Measurements from ENCODE around the gene ZNF688. TPM values are rescaled to one million over a fixed set of nuclear protein-coding genes. Genes with fewer than 3 reads are reported as not detected.

Gene ZNF688
- total and polyA plus RNA-seq, 2 of the 13 experiments (the other 11 are each of a cell fraction or from before 2014, with no cell fraction given) = 2.4 to 5.4 TPM

DNA sequence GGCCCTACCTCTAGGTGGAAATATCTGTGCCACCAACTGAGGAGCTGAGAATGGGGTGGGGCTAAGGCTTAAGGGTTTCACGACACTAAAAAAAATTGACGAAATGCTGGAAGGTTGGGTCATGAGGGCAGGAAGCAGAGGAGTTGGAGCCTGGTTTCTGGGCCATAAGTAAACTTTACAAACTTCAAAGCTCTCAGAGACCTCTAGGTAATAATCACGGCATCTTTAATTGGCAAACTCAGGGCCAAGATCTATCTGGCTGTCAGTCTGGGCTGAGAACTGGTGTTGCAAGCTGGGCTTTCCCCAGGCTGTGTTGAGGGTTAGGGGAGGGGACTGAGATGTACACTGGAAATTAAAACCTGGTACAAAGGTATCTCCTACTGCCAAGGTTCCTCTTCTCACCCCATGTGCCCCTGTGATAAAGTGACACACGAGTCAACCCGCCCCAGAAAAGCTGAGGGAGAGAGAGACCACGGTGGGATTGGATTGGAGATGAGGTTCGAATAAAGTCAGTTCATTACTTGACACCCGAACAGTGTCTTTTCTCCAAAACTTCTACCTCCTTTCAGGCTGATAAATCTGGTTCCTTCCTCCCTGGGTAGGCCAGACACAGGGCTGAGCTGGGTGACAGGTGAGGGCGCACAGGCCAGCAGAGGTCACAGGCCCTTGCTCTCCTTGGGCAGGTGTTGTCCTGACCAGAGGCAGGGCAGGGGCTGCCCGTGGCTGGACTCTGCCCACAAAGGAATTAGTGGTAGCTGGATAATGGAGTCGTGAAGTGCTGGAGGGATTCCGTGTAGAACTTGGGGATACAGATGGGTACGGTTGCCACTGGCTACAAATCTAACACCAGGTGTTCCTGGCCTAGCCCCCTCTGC lies 41.1 kb downstream of the ZNF688 start:
- POLR2A ChIA-PET = interaction anchor here (1.1 to 1.6 kb wide), 3 partner anchors 28 to 100 kb away, joined by 3 to 8 read pairs (median 4); partner anchors contain the start of genes DCTPP1 and ZNF688
- WGBS (ENCODE audit: low lambda C conversion rate) = 85% methylated on average over 13 of the region's 13 CpGs
- no peak overlapping the region for H2AFZ ChIP-seq (ENCODE audit: low read length)
- TF ChIP-seq, protein P1, sequence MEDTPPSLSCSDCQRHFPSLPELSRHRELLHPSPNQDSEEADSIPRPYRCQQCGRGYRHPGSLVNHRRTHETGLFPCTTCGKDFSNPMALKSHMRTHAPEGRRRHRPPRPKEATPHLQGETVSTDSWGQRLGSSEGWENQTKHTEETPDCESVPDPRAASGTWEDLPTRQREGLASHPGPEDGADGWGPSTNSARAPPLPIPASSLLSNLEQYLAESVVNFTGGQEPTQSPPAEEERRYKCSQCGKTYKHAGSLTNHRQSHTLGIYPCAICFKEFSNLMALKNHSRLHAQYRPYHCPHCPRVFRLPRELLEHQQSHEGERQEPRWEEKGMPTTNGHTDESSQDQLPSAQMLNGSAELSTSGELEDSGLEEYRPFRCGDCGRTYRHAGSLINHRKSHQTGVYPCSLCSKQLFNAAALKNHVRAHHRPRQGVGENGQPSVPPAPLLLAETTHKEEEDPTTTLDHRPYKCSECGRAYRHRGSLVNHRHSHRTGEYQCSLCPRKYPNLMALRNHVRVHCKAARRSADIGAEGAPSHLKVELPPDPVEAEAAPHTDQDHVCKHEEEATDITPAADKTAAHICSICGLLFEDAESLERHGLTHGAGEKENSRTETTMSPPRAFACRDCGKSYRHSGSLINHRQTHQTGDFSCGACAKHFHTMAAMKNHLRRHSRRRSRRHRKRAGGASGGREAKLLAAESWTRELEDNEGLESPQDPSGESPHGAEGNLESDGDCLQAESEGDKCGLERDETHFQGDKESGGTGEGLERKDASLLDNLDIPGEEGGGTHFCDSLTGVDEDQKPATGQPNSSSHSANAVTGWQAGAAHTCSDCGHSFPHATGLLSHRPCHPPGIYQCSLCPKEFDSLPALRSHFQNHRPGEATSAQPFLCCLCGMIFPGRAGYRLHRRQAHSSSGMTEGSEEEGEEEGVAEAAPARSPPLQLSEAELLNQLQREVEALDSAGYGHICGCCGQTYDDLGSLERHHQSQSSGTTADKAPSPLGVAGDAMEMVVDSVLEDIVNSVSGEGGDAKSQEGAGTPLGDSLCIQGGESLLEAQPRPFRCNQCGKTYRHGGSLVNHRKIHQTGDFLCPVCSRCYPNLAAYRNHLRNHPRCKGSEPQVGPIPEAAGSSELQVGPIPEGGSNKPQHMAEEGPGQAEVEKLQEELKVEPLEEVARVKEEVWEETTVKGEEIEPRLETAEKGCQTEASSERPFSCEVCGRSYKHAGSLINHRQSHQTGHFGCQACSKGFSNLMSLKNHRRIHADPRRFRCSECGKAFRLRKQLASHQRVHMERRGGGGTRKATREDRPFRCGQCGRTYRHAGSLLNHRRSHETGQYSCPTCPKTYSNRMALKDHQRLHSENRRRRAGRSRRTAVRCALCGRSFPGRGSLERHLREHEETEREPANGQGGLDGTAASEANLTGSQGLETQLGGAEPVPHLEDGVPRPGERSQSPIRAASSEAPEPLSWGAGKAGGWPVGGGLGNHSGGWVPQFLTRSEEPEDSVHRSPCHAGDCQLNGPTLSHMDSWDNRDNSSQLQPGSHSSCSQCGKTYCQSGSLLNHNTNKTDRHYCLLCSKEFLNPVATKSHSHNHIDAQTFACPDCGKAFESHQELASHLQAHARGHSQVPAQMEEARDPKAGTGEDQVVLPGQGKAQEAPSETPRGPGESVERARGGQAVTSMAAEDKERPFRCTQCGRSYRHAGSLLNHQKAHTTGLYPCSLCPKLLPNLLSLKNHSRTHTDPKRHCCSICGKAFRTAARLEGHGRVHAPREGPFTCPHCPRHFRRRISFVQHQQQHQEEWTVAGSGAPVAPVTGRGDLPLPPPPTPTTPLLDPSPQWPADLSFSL (CRISPR knock-in tag; IDR thresholded peaks at IDR 0.05) = no peak
- TF ChIP-seq TIGD3 (CRISPR knock-in tag; IDR thresholded peaks at IDR 0.05; ENCODE audit: borderline replicate concordance) (no peak), BORCS8-MEF2B (CRISPR knock-in tag; IDR thresholded peaks at IDR 0.05) (peak; percentile 15; the same call in 1 of the 2 replicates), ZNF563 (CRISPR knock-in tag; IDR thresholded peaks at IDR 0.05) (0 out of 2 replicates have a peak, but pooled peaks have one; percentile 22), SRSF9 (IDR thresholded peaks at IDR 0.05; ENCODE audit: borderline replicate concordance, insufficient read depth, low read depth, low read length, poor library complexity, severe bottlenecking) (no peak), DBP (CRISPR knock-in tag; IDR thresholded peaks at IDR 0.05; ENCODE audit: not compliant biosample characterization) (no peak), GATA4 (IDR thresholded peaks at IDR 0.05; ENCODE audit: borderline replicate concordance, low read depth) (0 out of 2 replicates have a peak, but pooled peaks have one; percentile 33)
- TF ChIP-seq, protein P2, sequence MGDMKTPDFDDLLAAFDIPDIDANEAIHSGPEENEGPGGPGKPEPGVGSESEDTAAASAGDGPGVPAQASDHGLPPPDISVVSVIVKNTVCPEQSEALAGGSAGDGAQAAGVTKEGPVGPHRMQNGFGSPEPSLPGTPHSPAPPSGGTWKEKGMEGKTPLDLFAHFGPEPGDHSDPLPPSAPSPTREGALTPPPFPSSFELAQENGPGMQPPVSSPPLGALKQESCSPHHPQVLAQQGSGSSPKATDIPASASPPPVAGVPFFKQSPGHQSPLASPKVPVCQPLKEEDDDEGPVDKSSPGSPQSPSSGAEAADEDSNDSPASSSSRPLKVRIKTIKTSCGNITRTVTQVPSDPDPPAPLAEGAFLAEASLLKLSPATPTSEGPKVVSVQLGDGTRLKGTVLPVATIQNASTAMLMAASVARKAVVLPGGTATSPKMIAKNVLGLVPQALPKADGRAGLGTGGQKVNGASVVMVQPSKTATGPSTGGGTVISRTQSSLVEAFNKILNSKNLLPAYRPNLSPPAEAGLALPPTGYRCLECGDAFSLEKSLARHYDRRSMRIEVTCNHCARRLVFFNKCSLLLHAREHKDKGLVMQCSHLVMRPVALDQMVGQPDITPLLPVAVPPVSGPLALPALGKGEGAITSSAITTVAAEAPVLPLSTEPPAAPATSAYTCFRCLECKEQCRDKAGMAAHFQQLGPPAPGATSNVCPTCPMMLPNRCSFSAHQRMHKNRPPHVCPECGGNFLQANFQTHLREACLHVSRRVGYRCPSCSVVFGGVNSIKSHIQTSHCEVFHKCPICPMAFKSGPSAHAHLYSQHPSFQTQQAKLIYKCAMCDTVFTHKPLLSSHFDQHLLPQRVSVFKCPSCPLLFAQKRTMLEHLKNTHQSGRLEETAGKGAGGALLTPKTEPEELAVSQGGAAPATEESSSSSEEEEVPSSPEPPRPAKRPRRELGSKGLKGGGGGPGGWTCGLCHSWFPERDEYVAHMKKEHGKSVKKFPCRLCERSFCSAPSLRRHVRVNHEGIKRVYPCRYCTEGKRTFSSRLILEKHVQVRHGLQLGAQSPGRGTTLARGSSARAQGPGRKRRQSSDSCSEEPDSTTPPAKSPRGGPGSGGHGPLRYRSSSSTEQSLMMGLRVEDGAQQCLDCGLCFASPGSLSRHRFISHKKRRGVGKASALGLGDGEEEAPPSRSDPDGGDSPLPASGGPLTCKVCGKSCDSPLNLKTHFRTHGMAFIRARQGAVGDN (CRISPR knock-in tag; IDR thresholded peaks at IDR 0.05) = peak; percentile 48

More for the DNA sequence above, 41.1 kb downstream of the ZNF688 start:
- ATAC-seq (no peak), FAIRE-seq (no peak), DNase-seq (ENCODE audit: low spot score) (no peak)
- Histone ChIP-seq H3K9me3 (ENCODE audit: low read length) (no peaks in the 10 kb centered on the region), H3K4me3 (replicated peaks in 1 of 3; ENCODE audit: insufficient read depth in 1 of 3, low read depth in 2 of 3, low read length in 3 of 3) (no peak overlapping the region), H3K9ac (ENCODE audit: insufficient read depth, low read depth, low read length) (no peak overlapping the region), H4K20me1 (ENCODE audit: insufficient read depth, low read length) (no peaks in the 10 kb centered on the region), H3K27me3 (ENCODE audit: control insufficient read depth in 1 of 2, insufficient read depth in 2 of 2, low read length in 2 of 2) (no peaks in the 10 kb centered on the region; a peak in 1 of 5 replicates), H3K36me3 (replicated peaks in 1 of 2; ENCODE audit: control insufficient read depth in 1 of 2, insufficient read depth in 2 of 2, low read length in 2 of 2) (peaks cover 0 to 1% of the 10 kb centered on the region in 2 experiments; a peak in 1 of 5 replicates), H3K79me2 (ENCODE audit: insufficient read depth, low read length) (peaks cover 21% of the 10 kb centered on the region), H3K4me1 (ENCODE audit: insufficient read depth, low read length) (peaks cover 59% of the 10 kb centered on the region), H3K27ac (ENCODE audit: extremely low read length, insufficient read depth, low read length) (no peak overlapping the region), H3K4me2 (ENCODE audit: low read depth, low read length) (no peak overlapping the region)
- intact Hi-C loops (cut with micrococcal nuclease; ENCODE audit: unreplicated experiment) = no loop called here
- BruUV-seq (replicated peaks) = no TSS peak
- CTCF ChIA-PET (ENCODE audit: low intra/inter-chr PET ratio, low total read pairs) = no interaction called here
- in situ Hi-C loops (cut with HindIII; ENCODE audit: extremely low pct_ligation_motif_present, low pct_unique_long_range_greater_than_20kb) = no loop called here

Measured in HepG2 (cell line).